Measurements from ENCODE around the gene STX8.
A peak's percentile ranks its signal among the peaks of the same experiment; 100 is the strongest.

DNA sequence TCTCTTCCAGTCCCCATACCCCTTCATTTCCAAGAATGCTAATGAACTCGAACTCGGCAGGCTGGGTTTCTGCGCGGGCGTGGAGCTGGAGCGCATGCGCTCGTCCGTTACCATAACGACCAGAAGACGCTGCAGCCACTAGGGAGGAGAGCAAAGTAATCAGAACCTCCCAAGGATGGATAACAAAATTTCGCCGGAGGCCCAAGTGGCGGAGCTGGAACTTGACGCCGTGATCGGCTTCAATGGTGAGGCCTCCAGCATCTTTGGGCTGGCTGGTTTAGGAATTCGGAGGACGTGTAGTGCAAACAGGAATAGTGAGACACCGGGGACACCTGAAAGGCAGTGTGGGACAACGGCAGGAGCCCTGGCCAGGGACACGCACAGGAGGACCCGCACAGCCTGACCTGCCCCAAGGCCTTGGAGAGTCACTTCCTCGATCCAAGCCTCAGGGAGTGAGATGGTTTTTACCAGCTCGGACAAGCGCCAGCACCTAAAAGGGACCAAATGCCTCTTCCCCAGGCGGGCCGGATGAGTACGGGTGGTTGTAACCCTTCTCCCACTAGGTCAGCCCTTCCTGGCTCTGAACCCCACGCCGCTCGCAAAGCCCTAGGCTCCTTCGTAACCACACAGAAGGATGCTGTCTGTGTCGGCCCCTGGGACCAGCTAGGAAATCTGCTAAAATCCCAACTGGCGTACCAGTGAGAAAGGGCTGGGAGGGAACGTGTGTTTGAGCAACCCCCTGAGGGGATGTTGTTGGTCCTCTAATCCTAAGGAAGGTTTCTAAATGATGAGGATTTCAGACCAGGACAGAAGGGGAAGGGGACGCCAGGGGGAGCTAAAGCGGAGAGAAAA, 1.1 kb upstream of the STX8 start, which contains the start of gene CFAP52:
- TF ChIP-seq, protein P1, sequence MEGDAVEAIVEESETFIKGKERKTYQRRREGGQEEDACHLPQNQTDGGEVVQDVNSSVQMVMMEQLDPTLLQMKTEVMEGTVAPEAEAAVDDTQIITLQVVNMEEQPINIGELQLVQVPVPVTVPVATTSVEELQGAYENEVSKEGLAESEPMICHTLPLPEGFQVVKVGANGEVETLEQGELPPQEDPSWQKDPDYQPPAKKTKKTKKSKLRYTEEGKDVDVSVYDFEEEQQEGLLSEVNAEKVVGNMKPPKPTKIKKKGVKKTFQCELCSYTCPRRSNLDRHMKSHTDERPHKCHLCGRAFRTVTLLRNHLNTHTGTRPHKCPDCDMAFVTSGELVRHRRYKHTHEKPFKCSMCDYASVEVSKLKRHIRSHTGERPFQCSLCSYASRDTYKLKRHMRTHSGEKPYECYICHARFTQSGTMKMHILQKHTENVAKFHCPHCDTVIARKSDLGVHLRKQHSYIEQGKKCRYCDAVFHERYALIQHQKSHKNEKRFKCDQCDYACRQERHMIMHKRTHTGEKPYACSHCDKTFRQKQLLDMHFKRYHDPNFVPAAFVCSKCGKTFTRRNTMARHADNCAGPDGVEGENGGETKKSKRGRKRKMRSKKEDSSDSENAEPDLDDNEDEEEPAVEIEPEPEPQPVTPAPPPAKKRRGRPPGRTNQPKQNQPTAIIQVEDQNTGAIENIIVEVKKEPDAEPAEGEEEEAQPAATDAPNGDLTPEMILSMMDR (IDR thresholded peaks at IDR 0.05): peak; percentile 49 to 73 (median 65)
- TF ChIP-seq POLR2A (IDR thresholded peaks at IDR 0.05): no peak
